GM23248 (cell line): Measurements from ENCODE around the gene TBC1D2. TPM values are rescaled to one million over a fixed set of nuclear protein-coding genes. Genes with fewer than 3 reads are reported as not detected.

Source experiments
- DNase-seq: peaks from one replicate; pipeline ENCODE4 v3.0.0-alpha.2; 2015
- H2AFZ ChIP-seq: fragments of 200-600 bp; sonication (generic); 2 replicates; pipeline ENCODE4 v1.6.1; 2016; ENCODE audit warnings: antibody characterized with exemption
- H3F3A ChIP-seq: fragments of 200-600 bp; sonication (generic); 2 replicates; pipeline ENCODE4 v1.6.1; 2016; ENCODE audit warnings: mild to moderate bottlenecking, antibody characterized with exemption, mixed run types; ENCODE audit not compliant: insufficient read depth
- H3K27ac ChIP-seq: fragments of 200-600 bp; sonication (generic); 2 replicates; pipeline ENCODE4 v1.5.1; 2016; ENCODE audit warnings: mild to moderate bottlenecking
- H3K27me3 ChIP-seq: fragments of 200-600 bp; sonication (generic); replicated peaks from 2 replicates; pipeline ENCODE4 v1.6.1; 2016; ENCODE audit warnings: mild to moderate bottlenecking; ENCODE audit not compliant: insufficient read depth
- H3K36me3 ChIP-seq: fragments of 200-600 bp; sonication (generic); 2 replicates; pipeline ENCODE4 v1.6.1; 2016; ENCODE audit warnings: low read depth, mild to moderate bottlenecking
- H3K4me1 ChIP-seq: fragments of 200-600 bp; sonication (generic); 2 replicates; pipeline ENCODE4 v1.6.1; 2016; ENCODE audit warnings: mild to moderate bottlenecking; ENCODE audit not compliant: insufficient read depth
- H3K4me2 ChIP-seq: fragments of 200-600 bp; sonication (generic); one replicate; pipeline ENCODE4 v1.6.1; 2016; ENCODE audit warnings: mild to moderate bottlenecking; ENCODE audit not compliant: unreplicated experiment
- H3K4me3 ChIP-seq: fragments of 200-600 bp; sonication (generic); 2 replicates; pipeline ENCODE4 v1.5.1; 2016; ENCODE audit warnings: mild to moderate bottlenecking
- H3K79me2 ChIP-seq: fragments of 200-600 bp; sonication (generic); 2 replicates; pipeline ENCODE4 v1.6.1; 2016; ENCODE audit warnings: mild to moderate bottlenecking; ENCODE audit not compliant: insufficient read depth
- H3K9ac ChIP-seq: fragments of 200-600 bp; sonication (generic); 2 replicates; pipeline ENCODE4 v1.6.1; 2016; ENCODE audit warnings: mild to moderate bottlenecking
- H3K9me2 ChIP-seq: fragments of 200-600 bp; sonication (generic); 2 replicates; pipeline ENCODE4 v1.6.1; 2016; ENCODE audit warnings: mixed run types, mild to moderate bottlenecking, moderate library complexity; ENCODE audit not compliant: insufficient read depth
- H3K9me3 ChIP-seq: fragments of 200-600 bp; sonication (generic); one replicate; pipeline ENCODE4 v1.6.1; 2017; ENCODE audit warnings: low read depth
- H4K20me1 ChIP-seq: fragments of 200-600 bp; sonication (generic); 2 replicates; pipeline ENCODE4 v1.6.0; 2016; ENCODE audit not compliant: insufficient read depth
- EZH2 ChIP-seq: fragments of 200-600 bp; sonication (generic); IDR thresholded peaks from 2 replicates; pipeline ENCODE4 v1.6.1; 2018; ENCODE audit warnings: antibody characterized with exemption, mild to moderate bottlenecking; ENCODE audit not compliant: insufficient read depth, poor library complexity, severe bottlenecking
- EZH2phosphoT487 ChIP-seq: fragments of 200-600 bp; sonication (generic); IDR thresholded peaks from 2 replicates; pipeline ENCODE4 v1.6.1; 2018; ENCODE audit warnings: antibody characterized with exemption, moderate library complexity, mild to moderate bottlenecking, low read depth; ENCODE audit not compliant: insufficient read depth
- WGBS, 2 experiments: methylation state at CpG; one replicate each; pipeline ENCODE4 v1.1.6; 2015 to 2017; ENCODE audit warnings: low lambda C conversion rate in 2 of 2, low coverage in 1 of 2; ENCODE audit errors: missing lambda C conversion rate in 2 of 2; 5-methylcytosine and 5-hydroxymethylcytosine counted together
- in situ Hi-C: fragments of 300-500 bp; cut with MboI; formaldehyde crosslinking; loops from 2 replicates; pipeline ENCODE4 v1.15.0; 2020
- polyA plus RNA-seq: library from polyadenylated mRNA; unstranded; fragments of >200 nt; fragmentation: Nextera tagmentation; extraction: Ambion mirVana; gene quantifications from 2 replicates; pipeline ENCODE4 v1.2.1, GENCODE V29; 2016
- total RNA-seq: library from RNA; depleted of rRNA; stranded (reverse); fragments of >200 nt; shearing (Covaris generic); gene quantifications from 2 replicates; pipeline ENCODE4 v1.2.3, GENCODE V29; 2014

The TBC1D2 gene
- total and polyA plus RNA-seq, 2 experiments from 2014 or later: 58.4 to 58.9 TPM

- DNase-seq: no peak
- in situ Hi-C loops: no loop called here
- Histone ChIP-seq H3K27ac (no peak overlapping the region), H3K9me2 (no peaks in the 10 kb centered on the region), H3K4me2 (no peak overlapping the region), H2AFZ (no peak overlapping the region), H3K79me2 (no peaks in the 10 kb centered on the region), H3K4me1 (no peaks in the 10 kb centered on the region), H3K9me3 (no peaks in the 10 kb centered on the region), H3F3A (no peaks in the 10 kb centered on the region), H3K4me3 (no peak overlapping the region), H3K27me3 (no peaks in the 10 kb centered on the region), H3K36me3 (no peaks in the 10 kb centered on the region), H4K20me1 (no peaks in the 10 kb centered on the region), H3K9ac (no peak overlapping the region)
- WGBS, 2 experiments: 76 to 82% methylated on average over 10 of the region's 10 CpGs
- TF ChIP-seq EZH2phosphoT487 (no peak), EZH2 (no peak)
Measured at GRCh38 chr9:98157372-98157771, 98.1 kb downstream of the TBC1D2 start.

- no peaks in the 10 kb centered on the region for H3K79me2 ChIP-seq
Measured at GRCh38 chr9:98154678-98155077, 100.8 kb downstream of the TBC1D2 start.

GRCh38 chr9:98152526-98152925 is 102.9 kb downstream of the TBC1D2 start:
- in situ Hi-C loops: no loop called here
- H3K4me2 ChIP-seq: no peak overlapping the region
- no peaks in the 10 kb centered on the region for H3K9me2 ChIP-seq
- no peaks in the 10 kb centered on the region for H3K4me1 ChIP-seq
- H3K27ac ChIP-seq: no peak overlapping the region
- no peaks in the 10 kb centered on the region for H3K36me3 ChIP-seq
- no peak overlapping the region for H3K4me3 ChIP-seq
- no peaks in the 10 kb centered on the region for H4K20me1 ChIP-seq
- H3F3A ChIP-seq: no peaks in the 10 kb centered on the region
- no peak for DNase-seq
- no peaks in the 10 kb centered on the region for H3K79me2 ChIP-seq
- H3K27me3 ChIP-seq: no peaks in the 10 kb centered on the region
- TF ChIP-seq EZH2phosphoT487 (no peak), EZH2 (no peak)
- no peak overlapping the region for H3K9ac ChIP-seq
- H2AFZ ChIP-seq: no peak overlapping the region
- no peaks in the 10 kb centered on the region for H3K9me3 ChIP-seq

More at GRCh38 chr9:98154678-98155077, 100.8 kb downstream of the TBC1D2 start:
- no peaks in the 10 kb centered on the region for H3F3A ChIP-seq
- H3K27me3 ChIP-seq: no peaks in the 10 kb centered on the region
- H3K9me3 ChIP-seq: no peaks in the 10 kb centered on the region
- no peak overlapping the region for H3K4me3 ChIP-seq
- no peak overlapping the region for H3K9ac ChIP-seq
- H3K27ac ChIP-seq: no peak overlapping the region
- H3K4me1 ChIP-seq: no peaks in the 10 kb centered on the region
- in situ Hi-C loops: no loop called here
- H3K9me2 ChIP-seq: no peaks in the 10 kb centered on the region
- no peaks in the 10 kb centered on the region for H3K36me3 ChIP-seq
- H4K20me1 ChIP-seq: no peaks in the 10 kb centered on the region
- 63 to 66% methylated on average over 2 of the region's 2 CpGs for WGBS, 2 experiments
- TF ChIP-seq EZH2 (no peak), EZH2phosphoT487 (no peak)
- no peak for DNase-seq
- no peak overlapping the region for H2AFZ ChIP-seq
- H3K4me2 ChIP-seq: no peak overlapping the region

GRCh38 chr9:98150721-98151120 is 104.7 kb downstream of the TBC1D2 start:
- H3K9me3 ChIP-seq: no peaks in the 10 kb centered on the region
- no peak overlapping the region for H3K27ac ChIP-seq
- 0 out of 2 replicates have a peak, but pooled peaks cover 5% of the 10 kb centered on the region for H3F3A ChIP-seq
- no peak overlapping the region for H3K4me3 ChIP-seq
- H3K9ac ChIP-seq: no peak overlapping the region
- H4K20me1 ChIP-seq: no peaks in the 10 kb centered on the region
- no peaks in the 10 kb centered on the region for H3K79me2 ChIP-seq
- H3K27me3 ChIP-seq: no peaks in the 10 kb centered on the region
- no peaks in the 10 kb centered on the region for H3K36me3 ChIP-seq
- no peak for DNase-seq
- H3K9me2 ChIP-seq: no peaks in the 10 kb centered on the region
- no peak overlapping the region for H2AFZ ChIP-seq
- H3K4me2 ChIP-seq: no peak overlapping the region
- WGBS, 2 experiments: 50 to 57% methylated on average over 3 of the region's 3 CpGs
- TF ChIP-seq EZH2phosphoT487: no peak
- 0 out of 2 replicates have a peak, but pooled peaks cover 8% of the 10 kb centered on the region for H3K4me1 ChIP-seq
- in situ Hi-C loops: no loop called here

- Histone ChIP-seq H3K9ac (no peak overlapping the region), H3K9me2 (no peaks in the 10 kb centered on the region), H3F3A (0 out of 2 replicates have a peak, but pooled peaks cover 5% of the 10 kb centered on the region), H3K9me3 (no peaks in the 10 kb centered on the region), H3K4me1 (0 out of 2 replicates have a peak, but pooled peaks cover 9% of the 10 kb centered on the region), H3K4me3 (no peak overlapping the region), H2AFZ (no peak overlapping the region), H3K36me3 (no peaks in the 10 kb centered on the region), H3K27ac (no peak overlapping the region), H3K4me2 (no peak overlapping the region), H3K79me2 (no peaks in the 10 kb centered on the region), H4K20me1 (no peaks in the 10 kb centered on the region), H3K27me3 (no peaks in the 10 kb centered on the region)
- DNase-seq: no peak
- 54 to 58% methylated on average over 5 to 7 of the region's 7 CpGs for WGBS, 2 experiments
- in situ Hi-C loops: no loop called here
- TF ChIP-seq EZH2 (no peak), EZH2phosphoT487 (no peak)
Measured at GRCh38 chr9:98150164-98150563, 105.3 kb downstream of the TBC1D2 start.
